ENCODE measurements around the gene TK1.

The TK1 gene

GRCh38 chr17:78151514-78152008 lies 35.3 kb downstream of the TK1 start:
- Mint-ChIP-seq H3K27me3 (ENCODE audit: low read depth) (no peaks in the 10 kb centered on the region), H3K4me1 (peaks cover 5% of the 10 kb centered on the region), H3K4me3 (no peak overlapping the region), H3K9me3 (no peaks in the 10 kb centered on the region), H3K36me3 (ENCODE audit: low read depth) (no peaks in the 10 kb centered on the region), H3K27ac (peak overlapping the region; percentile 55 to 95 (median 82))
- TF ChIP-seq CTCF (IDR thresholded peaks at IDR 0.05; ENCODE audit: unreplicated experiment in 3 of 3), result no peak

GRCh38 chr17:78148286-78149016 lies 38.4 kb downstream of the TK1 start:
- no peak for TF ChIP-seq CTCF (IDR thresholded peaks at IDR 0.05; ENCODE audit: unreplicated experiment in 3 of 3)
- H3K4me1 Mint-ChIP-seq, result peaks cover 17% of the 10 kb centered on the region
- no peaks in the 10 kb centered on the region for H3K27me3 Mint-ChIP-seq (ENCODE audit: low read depth)
- no peaks in the 10 kb centered on the region for H3K9me3 Mint-ChIP-seq
- H3K4me3 Mint-ChIP-seq, result no peak overlapping the region
- H3K36me3 Mint-ChIP-seq (ENCODE audit: low read depth), result no peaks in the 10 kb centered on the region
- peak overlapping the region; percentile 13 to 76 (median 39) for H3K27ac Mint-ChIP-seq

- no peak for TF ChIP-seq CTCF (IDR thresholded peaks at IDR 0.05; ENCODE audit: unreplicated experiment in 3 of 3)
- Mint-ChIP-seq H3K27me3 (ENCODE audit: low read depth) (peaks cover 3% of the 10 kb centered on the region), H3K4me3 (no peak overlapping the region), H3K9me3 (no peaks in the 10 kb centered on the region), H3K27ac (peak overlapping the region in 2 of 3 experiments; percentile 40 to 41), H3K4me1 (peaks cover 23% of the 10 kb centered on the region), H3K36me3 (ENCODE audit: low read depth) (no peaks in the 10 kb centered on the region)
Measured at GRCh38 chr17:78147315-78147998, 39.4 kb downstream of the TK1 start.

- Mint-ChIP-seq H3K4me3 (no peak overlapping the region), H3K9me3 (no peaks in the 10 kb centered on the region), H3K4me1 (peaks cover 26% of the 10 kb centered on the region), H3K27me3 (ENCODE audit: low read depth) (peaks cover 4% of the 10 kb centered on the region), H3K27ac (no peak overlapping the region), H3K36me3 (ENCODE audit: low read depth) (no peaks in the 10 kb centered on the region)
- TF ChIP-seq CTCF (IDR thresholded peaks at IDR 0.05; ENCODE audit: unreplicated experiment in 3 of 3), result no peak
Measured at GRCh38 chr17:78146881-78147280, 40.0 kb downstream of the TK1 start.

- Mint-ChIP-seq H3K4me1 (peaks cover 26% of the 10 kb centered on the region), H3K9me3 (no peaks in the 10 kb centered on the region)
- no peak for TF ChIP-seq CTCF (IDR thresholded peaks at IDR 0.05; ENCODE audit: unreplicated experiment in 3 of 3)
Measured at GRCh38 chr17:78146471-78146869, 40.4 kb downstream of the TK1 start.

More at GRCh38 chr17:78146471-78146869, 40.4 kb downstream of the TK1 start:
- Mint-ChIP-seq H3K27me3 (ENCODE audit: low read depth) (peaks cover 4% of the 10 kb centered on the region), H3K27ac (no peak overlapping the region), H3K36me3 (ENCODE audit: low read depth) (no peaks in the 10 kb centered on the region), H3K4me3 (no peak overlapping the region)
